Uterus (tissue), 2 donors: ENCODE measurements around the gene PTK7.

Source experiments
- CTCF ChIP-seq, 4 experiments: fragments of 200-600 bp in 2 of 4; fragments of 450-650 bp in 2 of 4; sonication (generic) in 2 of 4; IDR thresholded peaks; one replicate each; pipeline ENCODE4 v1.5.1; 2016 to 2019; ENCODE audit warnings: antibody characterized with exemption in 4 of 4, mild to moderate bottlenecking in 2 of 4, moderate library complexity in 1 of 4
- POLR2A ChIP-seq, 2 donors: fragments of 450-650 bp; IDR thresholded peaks; one replicate each; pipeline ENCODE4 v1.6.1; 2016; ENCODE audit warnings: antibody characterized with exemption in 2 of 2, mild to moderate bottlenecking in 1 of 2, moderate library complexity in 1 of 2

DNA sequence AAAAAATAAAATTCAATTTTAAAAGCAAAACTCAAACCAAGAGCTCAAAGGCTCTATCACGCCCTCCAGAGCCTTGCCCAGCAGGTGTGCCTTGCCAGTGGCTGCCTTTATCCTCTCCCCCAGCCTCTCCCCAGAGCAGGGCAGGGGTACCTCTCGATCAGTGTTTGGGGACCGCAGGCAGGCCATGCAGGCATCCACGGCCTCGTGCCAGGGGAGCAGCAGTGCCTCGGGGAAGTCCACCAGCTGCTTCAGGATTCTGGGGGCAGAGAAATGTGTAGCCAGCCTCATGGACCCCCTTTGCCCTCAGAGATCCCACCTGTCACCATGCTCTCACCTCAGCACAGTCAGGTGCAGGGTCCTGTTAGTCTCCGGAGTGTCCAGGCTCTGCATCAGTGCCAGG, 28.1 kb upstream of the PTK7 start:
- TF ChIP-seq CTCF (IDR thresholded peaks at IDR 0.05) (no peak), POLR2A (IDR thresholded peaks at IDR 0.05) (no peak)
